ENCODE results near the gene COL1A1. TPM values are rescaled to one million over a fixed set of nuclear protein-coding genes. Genes with fewer than 3 reads are reported as not detected.

COL1A1 gene
- total RNA-seq, 1 experiment from 2014 or later = 4.5 TPM

- peaks cover 49% of the 10 kb centered on the region for H3K36me3 Mint-ChIP-seq (ENCODE audit: insufficient read depth, unreplicated experiment)
- no peaks in the 10 kb centered on the region for H3K27me3 Mint-ChIP-seq (ENCODE audit: insufficient read depth, unreplicated experiment)
- intact Hi-C loops (cut with micrococcal nuclease) = no loop called here
These were observed 57.8 kb downstream of the COL1A1 start for GRCh38 chr17:50143461-50144176.

DNA sequence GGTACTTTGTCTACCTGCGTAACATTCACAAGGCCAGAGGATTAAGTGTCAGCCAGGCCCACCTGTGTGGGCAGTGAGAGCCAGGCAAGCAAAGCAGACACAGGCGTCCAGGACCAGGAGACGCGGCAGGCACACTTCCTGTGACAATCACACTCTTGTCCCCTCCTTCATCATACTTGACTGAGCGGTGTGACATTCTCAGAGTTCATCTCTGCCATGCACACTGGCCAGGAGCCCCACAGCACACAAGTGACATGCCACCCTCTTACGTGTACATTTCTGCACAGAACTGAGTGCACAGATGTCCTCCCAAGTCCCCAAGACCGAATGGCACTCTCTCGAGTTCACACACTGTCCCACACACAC, 59.7 kb downstream of the COL1A1 start:
- Mint-ChIP-seq H3K4me3 (ENCODE audit: unreplicated experiment) (no peak overlapping the region), H3K27me3 (ENCODE audit: insufficient read depth, unreplicated experiment) (no peaks in the 10 kb centered on the region), H3K9me3 (ENCODE audit: unreplicated experiment) (no peaks in the 10 kb centered on the region), H3K27ac (ENCODE audit: low read depth, unreplicated experiment) (no peak overlapping the region), H3K4me1 (ENCODE audit: insufficient read depth, unreplicated experiment) (peaks cover 27% of the 10 kb centered on the region), H3K36me3 (ENCODE audit: insufficient read depth, unreplicated experiment) (peaks cover 63% of the 10 kb centered on the region)
- ChIA-PET POLR2A (interaction anchor here (1.2 kb wide), 1 partner anchor 20 kb away, joined by 4 read pairs; no protein-coding TSS in a partner anchor), CTCF (interaction anchor here (1.0 to 3.1 kb wide), 3 partner anchors 20 to 151 kb away, joined by 3 to 16 read pairs (median 3); no protein-coding TSS in a partner anchor)
- intact Hi-C loops (cut with micrococcal nuclease) = no loop called here
- no TSS peak for BruUV-seq (replicated peaks)
- no peak for DNase-seq (ENCODE audit: unreplicated experiment)
- TF ChIP-seq, protein P1, sequence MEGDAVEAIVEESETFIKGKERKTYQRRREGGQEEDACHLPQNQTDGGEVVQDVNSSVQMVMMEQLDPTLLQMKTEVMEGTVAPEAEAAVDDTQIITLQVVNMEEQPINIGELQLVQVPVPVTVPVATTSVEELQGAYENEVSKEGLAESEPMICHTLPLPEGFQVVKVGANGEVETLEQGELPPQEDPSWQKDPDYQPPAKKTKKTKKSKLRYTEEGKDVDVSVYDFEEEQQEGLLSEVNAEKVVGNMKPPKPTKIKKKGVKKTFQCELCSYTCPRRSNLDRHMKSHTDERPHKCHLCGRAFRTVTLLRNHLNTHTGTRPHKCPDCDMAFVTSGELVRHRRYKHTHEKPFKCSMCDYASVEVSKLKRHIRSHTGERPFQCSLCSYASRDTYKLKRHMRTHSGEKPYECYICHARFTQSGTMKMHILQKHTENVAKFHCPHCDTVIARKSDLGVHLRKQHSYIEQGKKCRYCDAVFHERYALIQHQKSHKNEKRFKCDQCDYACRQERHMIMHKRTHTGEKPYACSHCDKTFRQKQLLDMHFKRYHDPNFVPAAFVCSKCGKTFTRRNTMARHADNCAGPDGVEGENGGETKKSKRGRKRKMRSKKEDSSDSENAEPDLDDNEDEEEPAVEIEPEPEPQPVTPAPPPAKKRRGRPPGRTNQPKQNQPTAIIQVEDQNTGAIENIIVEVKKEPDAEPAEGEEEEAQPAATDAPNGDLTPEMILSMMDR (IDR thresholded peaks at IDR 0.05; ENCODE audit: unreplicated experiment) = no peak

More at GRCh38 chr17:50143461-50144176, 57.8 kb downstream of the COL1A1 start:
- ChIA-PET POLR2A (no interaction called here), CTCF (interaction anchor here (0.8 to 2.1 kb wide), 2 partner anchors 36 to 50 kb away, joined by 3 to 7 read pairs; no protein-coding TSS in a partner anchor)
- TF ChIP-seq, protein P1 (IDR thresholded peaks at IDR 0.05; ENCODE audit: unreplicated experiment) = no peak
- no peaks in the 10 kb centered on the region for H3K9me3 Mint-ChIP-seq (ENCODE audit: unreplicated experiment)
- H3K4me1 Mint-ChIP-seq (ENCODE audit: insufficient read depth, unreplicated experiment) = peaks cover 38% of the 10 kb centered on the region
- no TSS peak for BruUV-seq (replicated peaks)
- H3K27ac Mint-ChIP-seq (ENCODE audit: low read depth, unreplicated experiment) = no peak overlapping the region
- no peak overlapping the region for H3K4me3 Mint-ChIP-seq (ENCODE audit: unreplicated experiment)
- DNase-seq (ENCODE audit: unreplicated experiment) = no peak

DNA sequence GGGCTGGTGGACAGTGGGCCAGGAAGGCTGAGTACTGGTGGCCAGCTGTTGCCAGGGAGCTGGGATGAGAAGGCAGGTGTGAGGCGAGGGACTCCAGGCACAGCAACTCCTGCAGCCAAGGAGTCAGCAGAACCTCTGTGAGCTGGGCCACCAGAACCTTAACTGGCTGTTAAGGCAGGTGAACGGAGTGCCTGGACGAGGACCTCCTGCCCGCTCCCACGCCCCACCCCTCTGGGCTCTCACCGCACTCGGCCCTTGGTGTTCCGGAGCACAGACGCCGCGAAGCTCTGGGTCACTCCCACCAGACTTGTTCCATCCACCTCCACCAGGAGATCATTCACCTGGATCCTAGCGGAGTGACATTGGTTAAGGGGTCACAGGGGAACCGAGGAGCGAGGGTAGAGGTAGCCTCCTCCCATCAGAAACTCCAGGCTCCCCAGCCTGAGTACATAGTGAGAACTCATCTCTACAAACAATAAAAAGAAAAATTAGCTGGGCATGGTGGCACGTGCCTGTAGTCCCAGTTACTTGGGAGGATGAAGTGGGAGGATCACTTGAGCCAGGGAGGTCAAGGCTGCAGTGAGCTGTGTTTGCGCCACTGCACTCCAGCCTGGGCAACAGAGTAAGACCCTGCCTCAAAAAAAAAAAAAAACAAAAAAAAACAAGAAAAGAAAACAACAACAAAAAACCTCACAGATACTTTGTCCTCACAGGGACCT, 60.2 kb downstream of the COL1A1 start:
- BruUV-seq (replicated peaks) = no TSS peak
- no peak for DNase-seq (ENCODE audit: unreplicated experiment)
- Mint-ChIP-seq H3K4me3 (ENCODE audit: unreplicated experiment) (no peak overlapping the region), H3K4me1 (ENCODE audit: insufficient read depth, unreplicated experiment) (peaks cover 22% of the 10 kb centered on the region), H3K36me3 (ENCODE audit: insufficient read depth, unreplicated experiment) (peaks cover 64% of the 10 kb centered on the region), H3K9me3 (ENCODE audit: unreplicated experiment) (no peaks in the 10 kb centered on the region), H3K27me3 (ENCODE audit: insufficient read depth, unreplicated experiment) (no peaks in the 10 kb centered on the region), H3K27ac (ENCODE audit: low read depth, unreplicated experiment) (no peak overlapping the region)
- intact Hi-C loops (cut with micrococcal nuclease) = no loop called here
- TF ChIP-seq, protein P1 (IDR thresholded peaks at IDR 0.05; ENCODE audit: unreplicated experiment) = no peak
- ChIA-PET CTCF (interaction anchor here (0.6 to 3.1 kb wide), 11 partner anchors 11 to 152 kb away, joined by 3 to 16 read pairs (median 3); partner anchors contain the start of gene SAMD14), POLR2A (interaction anchor here (1.2 to 1.5 kb wide), 2 partner anchors 15 to 20 kb away, joined by 4 to 5 read pairs; no protein-coding TSS in a partner anchor)

All from MCF 10A (cell line).